SHP77 (cell line): ENCODE data around the gene FAM83E.

ENCODE experiments used
- DNase-seq, 2 experiments: peaks; one replicate each; lab custom pipeline; 2025; lab: John Stamatoyannopoulos, UW

The FAM83E gene

GRCh38 chr19:48575931-48576622, 38.8 kb downstream of the FAM83E start:
- no peak for DNase-seq

- DNase-seq: no peak
Observed at GRCh38 chr19:48573163-48573505, 41.7 kb downstream of the FAM83E start.

- no peak for DNase-seq
Observed at GRCh38 chr19:48571378-48572162, 43.3 kb downstream of the FAM83E start.

GRCh38 chr19:48569814-48570213, 45.1 kb downstream of the FAM83E start:
- no peak for DNase-seq

GRCh38 chr19:48568345-48568886, 46.5 kb downstream of the FAM83E start:
- DNase-seq: peak; percentile 34 to 59

GRCh38 chr19:48565090-48565489, 49.8 kb downstream of the FAM83E start:
- DNase-seq: no peak
